Memory B cell (primary cell): ENCODE data around the gene SEPTIN1.

Source experiments
- ATAC-seq: fragments of 150-1000 bp; cut with Tn5 transposase; 2 replicates; pipeline ENCODE4 v1.10.0; 2021; ENCODE audit warnings: low read depth, mild to moderate bottlenecking, moderate library complexity
- DNase-seq, 2 donors: peaks; one replicate each; pipeline ENCODE4 v3.0.0; 2022; ENCODE audit warnings: low spot score in 2 of 2
- H3K27ac Mint-ChIP-seq: one replicate; pipeline ENCODE4 v1.8.0; 2022; ENCODE audit warnings: mild to moderate bottlenecking, moderate library complexity, mixed read lengths
- H3K27me3 Mint-ChIP-seq: one replicate; pipeline ENCODE4 v1.8.0; 2022; ENCODE audit warnings: mixed read lengths
- H3K36me3 Mint-ChIP-seq: one replicate; pipeline ENCODE4 v1.8.0; 2022; ENCODE audit warnings: mild to moderate bottlenecking, mixed read lengths
- H3K4me1 Mint-ChIP-seq: one replicate; pipeline ENCODE4 v1.8.0; 2022; ENCODE audit warnings: mixed read lengths
- H3K4me3 Mint-ChIP-seq: one replicate; pipeline ENCODE4 v1.8.0; 2022; ENCODE audit warnings: mild to moderate bottlenecking, moderate library complexity, mixed read lengths
- H3K9me3 Mint-ChIP-seq: one replicate; pipeline ENCODE4 v1.8.0; 2022; ENCODE audit warnings: mixed read lengths

SEPTIN1 gene, protein sequence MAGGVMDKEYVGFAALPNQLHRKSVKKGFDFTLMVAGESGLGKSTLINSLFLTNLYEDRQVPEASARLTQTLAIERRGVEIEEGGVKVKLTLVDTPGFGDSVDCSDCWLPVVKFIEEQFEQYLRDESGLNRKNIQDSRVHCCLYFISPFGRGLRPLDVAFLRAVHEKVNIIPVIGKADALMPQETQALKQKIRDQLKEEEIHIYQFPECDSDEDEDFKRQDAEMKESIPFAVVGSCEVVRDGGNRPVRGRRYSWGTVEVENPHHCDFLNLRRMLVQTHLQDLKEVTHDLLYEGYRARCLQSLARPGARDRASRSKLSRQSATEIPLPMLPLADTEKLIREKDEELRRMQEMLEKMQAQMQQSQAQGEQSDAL

DNA sequence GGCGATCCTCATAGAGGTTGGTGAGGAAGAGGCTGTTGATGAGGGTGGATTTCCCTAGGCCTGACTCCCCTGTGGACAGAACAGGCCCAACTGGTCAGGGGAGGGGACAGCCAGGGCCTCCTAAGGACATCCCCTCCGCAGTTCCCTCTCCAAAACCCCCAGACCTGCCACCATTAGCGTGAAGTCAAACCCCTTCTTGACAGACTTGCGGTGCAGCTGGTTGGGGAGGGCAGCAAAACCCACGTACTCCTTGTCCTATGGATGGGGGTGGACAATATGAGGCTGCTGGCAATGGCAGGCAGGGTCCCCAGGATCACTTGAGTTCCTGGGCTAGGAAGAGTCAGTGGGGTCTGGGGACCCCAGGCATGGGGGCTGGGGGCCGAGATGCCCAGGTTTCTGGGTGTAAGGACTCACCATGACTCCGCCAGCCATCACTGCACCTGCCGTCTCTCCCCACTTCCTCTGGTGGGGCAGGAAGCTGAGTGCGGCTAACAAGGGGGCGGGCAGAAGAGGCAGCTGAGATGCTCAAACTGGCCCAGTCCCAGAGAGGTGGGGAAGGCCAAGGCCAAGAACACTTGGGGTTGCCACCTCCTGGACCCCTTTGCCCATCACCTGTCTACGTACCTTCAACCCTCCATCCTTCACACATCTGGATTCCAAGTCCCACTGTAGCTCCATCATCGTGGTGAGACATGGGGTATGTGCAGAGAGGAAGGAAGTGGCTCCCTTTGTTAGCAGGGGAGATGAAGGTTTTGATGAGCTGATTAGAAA lies at the start of gene SEPTIN1:
Gene SEPTIN1 (minus strand): TSS at position 451 of the 771 bp plus-strand sequence. CDS start 19 bp downstream, at position 432.
- H3K36me3 Mint-ChIP-seq, result peaks cover 5% of the 10 kb centered on the region
- peak; percentile 70 to 71 for DNase-seq
- peak within 1 kb of the TSS; percentile 91 for H3K27ac Mint-ChIP-seq
- ATAC-seq, result peak; percentile 42
- H3K4me3 Mint-ChIP-seq, result peak within 1 kb of the TSS; percentile 90
- peaks cover 29% of the 10 kb centered on the region for H3K4me1 Mint-ChIP-seq
- H3K27me3 Mint-ChIP-seq, result no peaks in the 10 kb centered on the region
- H3K9me3 Mint-ChIP-seq, result no peaks in the 10 kb centered on the region

- H3K9me3 Mint-ChIP-seq, result no peaks in the 10 kb centered on the region
- H3K4me3 Mint-ChIP-seq, result no peak overlapping the region
- peaks cover 9% of the 10 kb centered on the region for H3K36me3 Mint-ChIP-seq
- no peak for DNase-seq
- ATAC-seq, result peak; percentile 16
- no peak overlapping the region for H3K27ac Mint-ChIP-seq
- H3K27me3 Mint-ChIP-seq, result no peaks in the 10 kb centered on the region
- peaks cover 23% of the 10 kb centered on the region for H3K4me1 Mint-ChIP-seq
Observed at GRCh38 chr16:30430428-30430970, 48.1 kb upstream of the SEPTIN1 start.

DNA sequence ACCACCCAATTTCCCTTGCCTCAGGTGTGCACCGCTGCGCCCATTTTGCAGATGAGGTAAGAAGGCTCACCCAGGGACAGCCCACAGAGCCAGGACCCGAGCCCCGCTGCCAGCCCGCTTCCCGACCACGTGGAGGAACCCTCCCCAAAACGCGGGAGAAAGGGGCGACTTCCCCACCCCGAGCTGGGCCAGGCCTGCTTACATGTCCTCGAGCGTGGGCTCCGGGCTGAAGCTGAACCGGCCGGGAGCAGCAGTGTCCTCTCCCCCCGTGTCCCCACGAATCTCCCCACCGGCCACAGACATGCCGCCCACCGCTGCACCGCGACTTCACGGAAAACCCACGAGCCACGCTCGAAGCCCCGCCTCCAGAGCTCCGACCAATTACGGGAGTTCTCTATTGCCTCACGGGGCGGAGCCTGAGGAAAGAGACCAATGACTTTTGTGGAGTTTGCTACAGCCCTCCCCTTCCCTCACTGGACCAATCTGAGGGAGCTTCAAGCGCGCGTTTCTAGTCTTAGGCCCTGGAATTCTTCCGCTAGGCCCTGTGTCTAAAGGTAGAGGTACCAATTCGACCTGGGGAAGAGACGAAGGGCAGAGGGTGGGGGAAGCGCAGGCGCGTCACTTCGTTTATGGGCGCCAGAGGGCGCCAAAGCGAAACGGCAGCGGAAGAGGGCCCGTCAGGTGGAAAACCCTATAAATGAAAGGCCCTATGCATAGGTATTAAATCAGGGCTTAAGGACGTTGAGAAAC lies 47.5 kb upstream of the SEPTIN1 start, which contains the start of gene DCTPP1:
Gene DCTPP1 (minus strand): TSS at position 353 of the 750 bp plus-strand sequence. CDS start 50 bp downstream, at position 303.
- ATAC-seq (peak; percentile 94), DNase-seq (peak; percentile 84 to 94)
- Mint-ChIP-seq H3K27me3 (no peaks in the 10 kb centered on the region), H3K36me3 (peaks cover 9% of the 10 kb centered on the region), H3K9me3 (no peaks in the 10 kb centered on the region), H3K27ac (no peak within 1 kb of the TSS), H3K4me3 (no peak within 1 kb of the TSS), H3K4me1 (peaks cover 22% of the 10 kb centered on the region)

DNA sequence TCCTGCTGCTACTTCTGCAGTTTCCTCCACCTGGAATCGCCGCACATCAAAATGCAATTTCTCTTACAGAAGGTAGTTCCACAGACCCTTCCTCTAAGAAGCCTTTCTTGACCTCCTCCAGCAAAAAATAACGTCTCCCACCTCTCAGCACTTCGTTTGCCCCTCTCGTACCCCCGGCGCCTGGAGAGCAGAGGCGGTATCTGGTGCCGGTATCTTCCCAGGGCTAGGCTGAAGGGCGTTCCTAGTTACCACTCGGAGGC lies 47.0 kb upstream of the SEPTIN1 start:
- Mint-ChIP-seq H3K9me3 (no peaks in the 10 kb centered on the region), H3K27me3 (no peaks in the 10 kb centered on the region), H3K27ac (no peak overlapping the region), H3K36me3 (peaks cover 11% of the 10 kb centered on the region), H3K4me1 (peaks cover 19% of the 10 kb centered on the region), H3K4me3 (no peak overlapping the region)
- DNase-seq (no peak), ATAC-seq (no peak)

GRCh38 chr16:30428055-30428454 lies 45.7 kb upstream of the SEPTIN1 start:
- DNase-seq, result no peak
- no peak for ATAC-seq
- Mint-ChIP-seq H3K27me3 (no peaks in the 10 kb centered on the region), H3K4me3 (peak overlapping the region; percentile 6), H3K4me1 (peaks cover 16% of the 10 kb centered on the region), H3K36me3 (peaks cover 11% of the 10 kb centered on the region), H3K9me3 (no peaks in the 10 kb centered on the region), H3K27ac (no peak overlapping the region)

GRCh38 chr16:30421010-30421409 lies 38.6 kb upstream of the SEPTIN1 start:
- peaks cover 19% of the 10 kb centered on the region for H3K36me3 Mint-ChIP-seq
- H3K4me1 Mint-ChIP-seq, result peaks cover 12% of the 10 kb centered on the region
- H3K4me3 Mint-ChIP-seq, result no peak overlapping the region
- no peak overlapping the region for H3K27ac Mint-ChIP-seq
- ATAC-seq, result no peak
- no peaks in the 10 kb centered on the region for H3K27me3 Mint-ChIP-seq
- no peak for DNase-seq
- no peaks in the 10 kb centered on the region for H3K9me3 Mint-ChIP-seq

- no peaks in the 10 kb centered on the region for H3K27me3 Mint-ChIP-seq
- H3K27ac Mint-ChIP-seq, result no peak overlapping the region
- ATAC-seq (no peak), DNase-seq (no peak)
- no peaks in the 10 kb centered on the region for H3K9me3 Mint-ChIP-seq
- H3K4me1 Mint-ChIP-seq, result peaks cover 10% of the 10 kb centered on the region
- peaks cover 14% of the 10 kb centered on the region for H3K36me3 Mint-ChIP-seq
- peak overlapping the region; percentile 78 for H3K4me3 Mint-ChIP-seq
Observed at GRCh38 chr16:30418350-30419181, 36.2 kb upstream of the SEPTIN1 start.

DNA sequence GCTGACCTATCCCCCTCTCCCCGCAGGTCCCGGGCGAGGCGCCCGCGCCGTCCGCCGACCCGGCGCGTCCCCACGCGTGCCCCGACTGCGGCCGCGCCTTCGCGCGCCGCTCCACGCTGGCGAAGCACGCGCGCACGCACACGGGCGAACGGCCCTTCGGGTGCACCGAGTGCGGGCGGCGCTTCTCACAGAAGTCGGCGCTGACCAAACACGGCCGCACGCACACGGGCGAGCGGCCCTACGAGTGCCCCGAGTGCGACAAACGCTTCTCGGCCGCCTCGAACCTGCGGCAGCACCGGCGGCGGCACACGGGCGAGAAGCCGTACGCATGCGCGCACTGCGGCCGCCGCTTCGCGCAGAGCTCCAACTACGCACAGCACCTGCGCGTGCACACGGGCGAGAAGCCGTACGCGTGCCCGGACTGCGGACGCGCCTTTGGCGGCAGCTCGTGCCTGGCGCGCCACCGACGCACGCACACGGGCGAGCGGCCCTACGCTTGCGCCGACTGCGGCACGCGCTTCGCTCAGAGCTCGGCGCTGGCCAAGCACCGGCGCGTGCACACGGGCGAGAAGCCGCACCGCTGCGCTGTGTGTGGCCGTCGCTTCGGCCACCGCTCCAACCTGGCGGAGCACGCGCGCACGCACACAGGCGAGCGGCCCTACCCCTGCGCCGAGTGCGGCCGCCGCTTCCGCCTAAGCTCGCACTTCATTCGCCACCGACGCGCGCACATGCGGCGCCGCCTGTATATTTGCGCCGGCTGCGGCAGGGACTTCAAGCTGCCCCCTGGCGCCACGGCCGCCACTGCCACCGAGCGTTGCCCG lies 35.4 kb upstream of the SEPTIN1 start:
- Mint-ChIP-seq H3K9me3 (no peaks in the 10 kb centered on the region), H3K27me3 (no peaks in the 10 kb centered on the region), H3K36me3 (peaks cover 14% of the 10 kb centered on the region), H3K4me3 (peak overlapping the region; percentile 78), H3K4me1 (peaks cover 10% of the 10 kb centered on the region), H3K27ac (no peak overlapping the region)
- DNase-seq (peak; percentile 80 to 84), ATAC-seq (peak; percentile 91)

DNA sequence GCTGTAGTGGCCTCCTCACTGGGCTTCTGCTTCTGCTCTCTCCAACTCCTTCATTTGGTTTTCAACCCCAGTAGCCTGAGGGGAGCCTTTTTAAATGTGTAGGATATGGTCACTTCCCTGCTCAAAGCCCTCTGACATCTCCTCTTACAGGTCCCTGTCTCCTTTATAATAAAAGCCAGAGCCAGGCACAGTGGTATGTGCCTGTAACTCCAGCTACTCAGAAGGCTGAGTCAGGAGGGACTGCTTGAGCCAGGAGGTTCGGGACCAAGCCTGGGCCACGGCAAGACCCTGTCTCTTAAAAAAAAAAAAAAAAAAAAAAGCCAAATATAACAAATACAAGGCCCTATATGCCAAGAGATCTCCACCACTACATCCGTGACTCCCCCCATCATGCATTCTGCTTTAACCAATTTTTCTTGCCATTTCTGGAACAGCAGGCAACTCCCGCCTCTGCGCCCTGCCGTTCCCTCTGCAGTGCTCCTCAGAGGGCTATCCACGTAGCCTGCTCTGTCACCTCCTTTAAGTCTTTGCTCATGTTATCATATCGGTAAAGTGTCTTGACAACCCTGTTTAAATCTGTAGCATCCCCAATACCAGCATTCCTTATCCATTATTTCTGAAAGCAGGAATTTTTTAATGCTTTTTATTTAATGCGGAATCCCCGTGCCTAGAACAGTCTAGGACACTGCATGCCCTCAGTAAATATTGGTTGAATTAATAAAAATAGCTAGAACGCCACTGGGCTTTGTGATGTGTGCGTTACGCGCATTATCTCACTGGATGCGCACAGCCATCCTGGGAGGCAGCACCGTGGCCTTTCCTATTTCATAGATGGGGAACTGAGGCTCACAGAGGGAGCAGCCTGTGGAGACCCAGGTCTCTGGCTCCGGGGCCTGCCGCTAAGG lies 34.5 kb upstream of the SEPTIN1 start:
- DNase-seq (no peak), ATAC-seq (no peak)
- H3K36me3 Mint-ChIP-seq, result peaks cover 16% of the 10 kb centered on the region
- H3K4me1 Mint-ChIP-seq, result peaks cover 10% of the 10 kb centered on the region
- H3K27ac Mint-ChIP-seq, result no peak overlapping the region
- peak overlapping the region; percentile 32 for H3K4me3 Mint-ChIP-seq
- H3K27me3 Mint-ChIP-seq, result no peaks in the 10 kb centered on the region
- no peaks in the 10 kb centered on the region for H3K9me3 Mint-ChIP-seq

- DNase-seq (no peak), ATAC-seq (no peak)
- Mint-ChIP-seq H3K9me3 (no peaks in the 10 kb centered on the region), H3K4me1 (peaks cover 7% of the 10 kb centered on the region), H3K36me3 (peaks cover 13% of the 10 kb centered on the region), H3K4me3 (no peak overlapping the region), H3K27me3 (no peaks in the 10 kb centered on the region), H3K27ac (no peak overlapping the region)
Observed at GRCh38 chr16:30416047-30416603, 33.8 kb upstream of the SEPTIN1 start.

DNA sequence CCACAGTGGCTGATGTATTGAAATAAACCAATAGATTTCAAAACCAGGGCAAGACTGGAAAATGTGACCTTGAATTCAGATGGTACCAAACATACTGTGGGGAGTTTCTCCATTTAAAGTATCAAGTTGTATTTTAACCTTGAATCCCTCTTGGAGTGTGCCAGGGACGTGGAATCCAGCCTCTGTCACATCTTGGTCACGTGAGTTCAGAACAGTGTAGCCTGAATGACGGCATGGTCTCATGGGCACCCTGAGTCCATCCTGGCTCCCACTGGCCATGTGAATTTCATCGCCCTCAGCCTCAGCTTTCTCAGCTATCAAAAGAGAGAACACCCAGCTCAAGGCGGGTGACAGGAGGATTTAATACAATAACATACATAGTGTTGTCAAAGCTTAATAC lies 31.8 kb upstream of the SEPTIN1 start:
- no peak for DNase-seq
- no peaks in the 10 kb centered on the region for H3K27me3 Mint-ChIP-seq
- peaks cover 5% of the 10 kb centered on the region for H3K36me3 Mint-ChIP-seq
- H3K9me3 Mint-ChIP-seq, result no peaks in the 10 kb centered on the region
- ATAC-seq, result no peak
- H3K4me3 Mint-ChIP-seq, result no peak overlapping the region
- peaks cover 6% of the 10 kb centered on the region for H3K4me1 Mint-ChIP-seq
- H3K27ac Mint-ChIP-seq, result no peak overlapping the region
